GM21737 (cell line): ENCODE data around the gene EGFL8.
A peak's percentile ranks its signal among the peaks of the same experiment; 100 is the strongest.
"Not testable (repeated sequence)": the region's sequence is repeated elsewhere in the genome, so short reads cannot be mapped to it uniquely, and the experiment has no call there.

Source experiments
- ATAC-seq: cut with Tn5 transposase; IDR thresholded peaks from one replicate; pipeline ENCODE4 v1.9.1; 2021; ENCODE audit warnings: mild to moderate bottlenecking, moderate library complexity; ENCODE audit not compliant: unreplicated experiment

The EGFL8 gene

DNA sequence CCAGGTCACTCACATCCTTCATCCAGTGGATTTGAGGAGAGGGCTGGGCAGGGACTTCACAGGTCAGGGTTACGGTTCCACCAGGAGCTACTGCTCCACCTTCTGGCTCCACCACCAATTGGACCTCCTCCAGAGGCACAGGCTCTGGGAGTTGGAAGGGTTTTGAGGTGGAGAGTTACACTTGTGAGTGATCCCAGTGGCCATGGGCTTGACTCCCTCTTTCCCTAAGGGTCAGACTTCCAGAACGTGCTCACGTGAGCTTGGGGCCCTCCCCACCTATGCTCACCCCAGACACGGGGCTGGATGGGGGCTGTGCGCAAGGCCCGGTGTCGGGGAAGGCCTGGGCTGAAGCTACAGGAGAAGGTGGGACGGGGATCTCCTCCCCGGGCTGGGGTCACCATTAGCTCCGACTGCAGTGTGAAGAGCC, 18.2 kb downstream of the EGFL8 start:
- ATAC-seq = no peak

- no peak for ATAC-seq
Measured at GRCh38 chr6:32183030-32183429, 18.6 kb downstream of the EGFL8 start.

DNA sequence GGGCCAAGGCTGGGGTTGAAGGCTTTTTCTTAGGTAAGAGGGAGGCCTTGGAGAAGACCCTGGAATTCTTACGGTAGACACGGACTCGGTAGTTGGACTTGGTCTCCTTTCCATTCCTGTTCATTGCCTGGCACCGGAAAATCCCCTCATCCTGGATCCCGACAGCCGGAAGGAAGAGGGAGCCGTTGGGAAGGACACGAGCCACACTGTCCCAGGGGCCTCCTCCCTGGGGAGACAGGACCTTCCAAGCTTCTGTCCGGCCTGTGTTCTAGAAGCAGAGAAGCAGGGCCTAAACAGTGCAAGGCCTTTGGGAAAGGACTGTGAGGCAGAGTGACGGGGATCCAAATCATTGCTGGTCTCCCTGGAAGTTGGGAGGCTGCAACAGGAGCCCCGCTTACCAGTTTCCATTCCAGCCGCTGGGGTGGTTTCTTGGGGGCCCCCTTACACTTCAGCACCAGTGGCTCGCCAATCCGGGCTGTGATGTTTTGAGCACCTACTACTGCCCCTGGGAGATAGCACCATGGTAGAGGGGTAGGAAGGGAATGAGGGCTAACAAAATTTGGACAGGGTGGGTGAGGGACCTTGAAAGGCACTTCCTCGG, 19.2 kb downstream of the EGFL8 start:
- ATAC-seq = no peak

- ATAC-seq = no peak
Measured at GRCh38 chr6:32184084-32184640, 19.8 kb downstream of the EGFL8 start, which contains the start of gene AGER. AGER (minus strand) TSS chr6:32184253; CDS start chr6:32184222, 31 bp downstream.

GRCh38 chr6:32185681-32186131, 21.3 kb downstream of the EGFL8 start:
- not testable (repeated sequence) for ATAC-seq

DNA sequence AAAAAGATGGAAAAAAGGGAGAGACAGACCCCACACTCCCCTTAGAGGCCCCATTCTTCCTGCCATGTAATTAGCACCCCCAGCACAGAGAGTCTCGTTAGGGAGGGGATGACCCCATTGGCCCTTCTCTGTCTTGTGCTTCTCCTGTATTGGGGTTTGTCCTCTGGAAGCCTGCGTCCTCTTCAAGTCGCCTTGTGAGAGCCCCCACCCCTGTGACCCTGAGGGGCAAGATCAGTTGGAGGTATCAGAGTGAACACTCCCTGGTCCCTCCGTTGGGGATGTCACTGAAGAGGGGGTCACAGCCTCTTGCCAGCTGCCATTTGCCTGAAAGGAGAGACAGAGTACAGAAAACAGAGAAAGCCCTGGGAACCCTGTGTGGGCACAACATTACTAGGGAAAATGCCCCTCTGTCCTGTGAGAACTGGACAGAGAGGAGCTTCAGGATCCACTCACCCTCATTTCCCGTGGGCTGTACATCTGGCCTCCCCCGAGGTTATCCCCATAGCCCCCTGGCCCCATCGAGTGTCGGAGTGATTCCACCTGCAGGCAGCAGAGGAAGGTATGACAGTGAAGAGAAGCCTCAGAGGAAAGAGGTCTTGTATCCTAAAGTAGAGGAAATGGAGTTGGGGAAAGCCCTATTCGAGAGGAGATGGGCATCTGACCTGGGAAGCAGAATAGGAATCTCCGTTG, 21.9 kb downstream of the EGFL8 start:
- not testable (repeated sequence) for ATAC-seq

DNA sequence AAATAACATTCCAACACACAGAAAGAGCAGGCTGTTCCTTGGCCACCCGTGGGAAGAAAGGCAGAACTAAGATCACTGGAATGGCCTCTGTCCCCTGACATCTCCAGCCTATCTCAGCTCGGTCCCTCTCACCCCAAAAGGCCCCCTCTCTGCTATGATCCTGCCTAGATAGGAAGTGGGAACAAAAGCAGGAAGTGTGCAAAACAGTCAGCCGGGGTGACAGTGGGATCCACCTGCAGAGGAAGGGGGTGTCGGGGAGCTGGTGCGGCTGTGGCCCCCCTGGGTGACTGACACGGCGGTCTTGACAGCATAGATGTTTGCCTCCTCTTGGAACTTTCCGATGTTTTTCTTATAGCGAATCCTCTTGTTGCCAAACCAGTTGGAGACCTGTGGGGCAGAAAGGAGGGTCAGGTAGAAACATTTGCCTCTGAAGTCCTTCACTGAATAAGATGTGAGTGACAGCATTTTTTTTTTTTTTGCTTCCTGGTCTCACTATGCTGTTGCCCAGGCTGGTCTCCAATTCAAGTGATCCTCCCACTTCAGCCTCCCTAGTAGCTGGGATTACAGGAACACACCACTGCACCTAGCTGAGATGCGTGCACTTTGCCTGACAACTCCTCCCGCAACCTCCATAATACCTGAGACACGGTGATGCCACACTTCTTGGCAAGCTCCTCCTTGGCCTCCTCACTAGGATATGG, 22.8 kb downstream of the EGFL8 start:
- no peak for ATAC-seq

- not testable (repeated sequence) for ATAC-seq
Measured at GRCh38 chr6:32187725-32188380, 23.5 kb downstream of the EGFL8 start.

DNA sequence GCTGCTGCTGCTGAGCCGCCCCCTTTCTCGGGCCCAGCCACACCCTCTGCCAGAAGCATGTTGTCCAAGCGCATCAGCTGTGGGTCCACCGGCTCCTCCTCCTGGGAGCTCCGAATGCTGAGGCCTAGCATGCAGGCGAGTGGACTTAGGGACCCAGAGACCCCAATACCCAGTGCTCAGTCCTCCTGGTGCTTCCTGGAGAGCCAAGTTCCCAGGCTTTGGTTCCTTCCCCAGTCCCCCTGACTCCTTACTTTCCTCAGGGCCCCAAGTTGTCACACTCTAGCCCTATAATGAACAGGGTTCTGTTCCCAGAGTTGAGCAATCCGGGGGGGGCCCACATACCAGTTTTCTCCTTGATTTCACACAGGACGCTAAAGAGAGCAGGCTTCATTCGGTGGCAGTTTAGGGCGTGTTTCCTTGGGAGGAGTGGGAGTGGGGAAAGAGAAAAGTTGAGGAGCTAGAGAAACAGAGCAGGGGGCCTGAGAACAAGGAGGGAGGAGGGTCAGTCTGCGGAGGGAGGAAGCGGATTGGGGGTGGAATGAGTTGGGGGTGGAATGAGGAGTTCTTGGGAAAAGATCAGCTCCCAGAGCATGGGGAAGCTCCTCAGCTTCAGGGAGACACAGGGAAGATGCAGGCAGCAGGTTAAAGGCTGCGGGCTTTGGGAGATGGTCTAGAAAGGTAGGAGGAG, 24.1 kb downstream of the EGFL8 start:
- ATAC-seq = no peak

GRCh38 chr6:32189069-32189741, 24.8 kb downstream of the EGFL8 start:
- ATAC-seq = no peak

DNA sequence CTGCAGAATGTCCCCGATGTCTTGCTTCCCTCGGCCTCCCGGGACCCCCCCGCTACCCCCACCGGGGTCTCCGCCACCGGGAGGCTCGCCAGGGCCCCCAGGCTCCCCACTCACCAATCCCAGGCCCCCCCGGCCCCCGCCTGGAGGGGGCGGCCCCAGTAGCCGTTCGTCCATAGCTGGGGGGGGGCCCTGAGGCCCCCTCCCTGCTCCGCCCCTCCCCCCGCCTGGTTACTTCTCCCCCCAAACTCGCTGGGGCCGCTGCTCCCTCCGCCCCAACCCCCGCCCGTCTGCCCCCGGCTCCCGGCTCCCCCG, 25.3 kb downstream of the EGFL8 start:
- ATAC-seq = no peak

- ATAC-seq = peak; percentile 43
Measured at GRCh38 chr6:32190054-32190851, 25.9 kb downstream of the EGFL8 start, which contains the start of gene PBX2. PBX2 (minus strand) TSS chr6:32190202; CDS start chr6:32189915, 287 bp downstream.

- ATAC-seq = no peak
Measured at GRCh38 chr6:32190911-32191677, 26.7 kb downstream of the EGFL8 start.

GRCh38 chr6:32191696-32192607, 27.6 kb downstream of the EGFL8 start:
- ATAC-seq = no peak

GRCh38 chr6:32192608-32193039, 28.2 kb downstream of the EGFL8 start, which contains the start of gene GPSM3:
GPSM3 (minus strand) TSS chr6:32192643; CDS start chr6:32192513, 130 bp downstream.
- ATAC-seq = no peak

- not testable (repeated sequence) for ATAC-seq
Measured at GRCh38 chr6:32193096-32193495, 28.7 kb downstream of the EGFL8 start.

- no peak for ATAC-seq
Measured at GRCh38 chr6:32194388-32194787, 30.0 kb downstream of the EGFL8 start.
